PFSK-1 (cell line): Measurements from ENCODE around the gene SMCO1.

Source experiments
- FOXP2 ChIP-seq: optimal IDR thresholded peaks from 2 replicates; pipeline ENCODE3; 2011; ENCODE audit warnings: borderline replicate concordance, control low read depth, inconsistent platforms; ENCODE audit not compliant: insufficient read depth; ENCODE audit errors: extremely low read length, extremely low read depth
- POLR2AphosphoS5 ChIP-seq: IDR thresholded peaks from 2 replicates; pipeline ENCODE4 v1.6.1; 2012; ENCODE audit warnings: low read depth, mild to moderate bottlenecking, control low read depth, low read length, moderate library complexity
- SIN3A ChIP-seq: IDR thresholded peaks from 2 replicates; pipeline ENCODE4 v1.6.1; 2012; ENCODE audit warnings: mild to moderate bottlenecking, low read length, moderate library complexity, borderline replicate concordance; ENCODE audit not compliant: insufficient read depth
- TAF1 ChIP-seq: IDR thresholded peaks from 2 replicates; pipeline ENCODE4 v1.6.1; 2012; ENCODE audit warnings: low read length, control low read depth, borderline replicate concordance; ENCODE audit not compliant: insufficient read depth
- TF ChIP-seq, protein P1 (sequence below), 2 experiments: IDR thresholded peaks; 2 replicates each; pipeline versions ENCODE4 v1.6.1 to v1.8.0; 2011 to 2012; ENCODE audit warnings: low read depth in 2 of 2, low read length in 2 of 2, control low read depth in 1 of 2, inconsistent platforms in 1 of 2, mild to moderate bottlenecking in 1 of 2, moderate library complexity in 1 of 2; ENCODE audit not compliant: insufficient read depth in 1 of 2

The SMCO1 gene

DNA sequence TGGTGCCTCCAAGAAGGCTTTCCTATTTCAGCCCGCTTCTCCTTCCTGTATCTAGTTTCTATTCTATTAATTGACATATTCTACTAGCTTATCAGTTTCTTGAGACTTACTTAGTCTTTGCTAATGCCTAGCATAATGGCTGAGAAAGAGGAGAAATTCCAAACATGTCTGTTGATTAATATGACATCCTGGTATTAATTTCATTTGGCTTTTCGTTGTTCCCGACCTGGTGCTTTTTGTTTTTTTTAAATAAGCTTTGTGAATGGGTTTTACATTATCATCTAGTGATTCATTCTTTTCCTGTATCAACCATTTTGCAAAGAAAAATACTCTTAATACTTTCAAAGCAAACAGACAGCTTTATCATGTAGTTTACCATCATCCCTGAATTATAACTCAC lies 40.1 kb upstream of the SMCO1 start:
- TF ChIP-seq, protein P1, sequence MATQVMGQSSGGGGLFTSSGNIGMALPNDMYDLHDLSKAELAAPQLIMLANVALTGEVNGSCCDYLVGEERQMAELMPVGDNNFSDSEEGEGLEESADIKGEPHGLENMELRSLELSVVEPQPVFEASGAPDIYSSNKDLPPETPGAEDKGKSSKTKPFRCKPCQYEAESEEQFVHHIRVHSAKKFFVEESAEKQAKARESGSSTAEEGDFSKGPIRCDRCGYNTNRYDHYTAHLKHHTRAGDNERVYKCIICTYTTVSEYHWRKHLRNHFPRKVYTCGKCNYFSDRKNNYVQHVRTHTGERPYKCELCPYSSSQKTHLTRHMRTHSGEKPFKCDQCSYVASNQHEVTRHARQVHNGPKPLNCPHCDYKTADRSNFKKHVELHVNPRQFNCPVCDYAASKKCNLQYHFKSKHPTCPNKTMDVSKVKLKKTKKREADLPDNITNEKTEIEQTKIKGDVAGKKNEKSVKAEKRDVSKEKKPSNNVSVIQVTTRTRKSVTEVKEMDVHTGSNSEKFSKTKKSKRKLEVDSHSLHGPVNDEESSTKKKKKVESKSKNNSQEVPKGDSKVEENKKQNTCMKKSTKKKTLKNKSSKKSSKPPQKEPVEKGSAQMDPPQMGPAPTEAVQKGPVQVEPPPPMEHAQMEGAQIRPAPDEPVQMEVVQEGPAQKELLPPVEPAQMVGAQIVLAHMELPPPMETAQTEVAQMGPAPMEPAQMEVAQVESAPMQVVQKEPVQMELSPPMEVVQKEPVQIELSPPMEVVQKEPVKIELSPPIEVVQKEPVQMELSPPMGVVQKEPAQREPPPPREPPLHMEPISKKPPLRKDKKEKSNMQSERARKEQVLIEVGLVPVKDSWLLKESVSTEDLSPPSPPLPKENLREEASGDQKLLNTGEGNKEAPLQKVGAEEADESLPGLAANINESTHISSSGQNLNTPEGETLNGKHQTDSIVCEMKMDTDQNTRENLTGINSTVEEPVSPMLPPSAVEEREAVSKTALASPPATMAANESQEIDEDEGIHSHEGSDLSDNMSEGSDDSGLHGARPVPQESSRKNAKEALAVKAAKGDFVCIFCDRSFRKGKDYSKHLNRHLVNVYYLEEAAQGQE (IDR thresholded peaks at IDR 0.05; ENCODE audit: insufficient read depth in 1 of 2, low read depth in 2 of 2, low read length in 2 of 2), result no peak
- TF ChIP-seq SIN3A (no peak), POLR2AphosphoS5 (no peak), FOXP2 (no peak), TAF1 (no peak)

DNA sequence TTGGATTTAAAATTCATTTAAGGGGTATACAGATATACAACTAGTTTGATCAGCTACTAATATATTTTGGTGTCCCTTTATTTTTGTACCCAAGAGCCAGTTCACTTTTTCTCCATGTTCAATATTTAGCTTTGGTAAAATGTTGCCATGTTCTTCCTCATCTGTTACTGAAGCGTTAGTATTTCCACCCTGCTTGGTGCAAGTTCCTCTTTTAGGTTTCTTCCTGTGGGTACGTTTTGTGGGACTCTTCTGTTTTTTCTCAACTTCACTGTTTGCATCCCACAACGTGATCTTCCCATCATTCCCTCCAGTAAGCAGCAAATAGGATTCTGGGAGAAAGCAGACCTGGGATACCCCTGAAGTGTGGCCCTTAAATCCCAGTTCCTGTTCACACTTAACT lies 39.1 kb upstream of the SMCO1 start:
- TF ChIP-seq, protein P1 (IDR thresholded peaks at IDR 0.05; ENCODE audit: insufficient read depth in 1 of 2, low read depth in 2 of 2, low read length in 2 of 2), result no peak
- no peak for TF ChIP-seq SIN3A
- TF ChIP-seq FOXP2, result no peak
- no peak for TF ChIP-seq POLR2AphosphoS5
- no peak for TF ChIP-seq TAF1

DNA sequence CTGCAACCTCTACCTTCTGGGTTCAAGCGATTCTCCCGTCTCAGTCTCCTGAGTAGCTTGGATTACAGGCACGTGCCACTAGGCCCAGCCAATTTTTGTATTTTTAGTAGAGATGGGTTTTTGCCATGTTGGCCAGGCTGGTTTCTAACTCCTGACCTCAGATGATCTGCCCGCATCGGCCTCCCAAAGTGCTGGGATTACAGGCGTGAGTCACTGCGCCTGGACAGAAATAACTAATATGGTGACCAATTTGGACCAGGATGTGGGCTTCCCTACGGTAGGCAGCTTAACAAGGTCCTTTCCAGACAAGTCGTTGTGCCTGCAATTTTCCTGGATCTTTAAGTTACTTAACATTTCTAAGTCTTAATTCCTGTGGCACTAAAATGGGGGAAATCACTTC lies 38.4 kb upstream of the SMCO1 start:
- TF ChIP-seq POLR2AphosphoS5, result no peak
- no peak for TF ChIP-seq TAF1
- no peak for TF ChIP-seq FOXP2
- TF ChIP-seq SIN3A, result no peak
- TF ChIP-seq, protein P1 (IDR thresholded peaks at IDR 0.05; ENCODE audit: insufficient read depth in 1 of 2, low read depth in 2 of 2, low read length in 2 of 2), result no peak

DNA sequence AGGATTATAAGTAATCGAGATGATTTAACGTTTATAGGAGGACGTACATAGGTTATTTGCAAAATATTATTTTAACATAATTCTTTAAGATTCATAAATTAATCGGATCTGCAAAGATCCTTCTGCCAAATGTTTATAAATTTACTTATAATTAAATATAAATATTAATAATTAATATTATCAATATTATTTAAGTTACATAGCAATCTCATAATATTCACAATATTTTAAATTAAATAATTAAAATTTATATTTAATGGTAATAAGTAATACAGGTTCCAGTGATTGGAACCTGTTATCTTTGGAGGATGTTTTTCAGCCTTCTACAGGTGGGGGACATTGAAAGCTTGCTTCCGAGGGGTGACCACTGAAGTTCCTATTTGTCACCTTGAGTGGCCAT lies 37.1 kb upstream of the SMCO1 start:
- no peak for TF ChIP-seq FOXP2
- TF ChIP-seq, protein P1 (IDR thresholded peaks at IDR 0.05; ENCODE audit: insufficient read depth in 1 of 2, low read depth in 2 of 2, low read length in 2 of 2), result no peak
- TF ChIP-seq TAF1, result no peak
- TF ChIP-seq POLR2AphosphoS5, result no peak
- no peak for TF ChIP-seq SIN3A

DNA sequence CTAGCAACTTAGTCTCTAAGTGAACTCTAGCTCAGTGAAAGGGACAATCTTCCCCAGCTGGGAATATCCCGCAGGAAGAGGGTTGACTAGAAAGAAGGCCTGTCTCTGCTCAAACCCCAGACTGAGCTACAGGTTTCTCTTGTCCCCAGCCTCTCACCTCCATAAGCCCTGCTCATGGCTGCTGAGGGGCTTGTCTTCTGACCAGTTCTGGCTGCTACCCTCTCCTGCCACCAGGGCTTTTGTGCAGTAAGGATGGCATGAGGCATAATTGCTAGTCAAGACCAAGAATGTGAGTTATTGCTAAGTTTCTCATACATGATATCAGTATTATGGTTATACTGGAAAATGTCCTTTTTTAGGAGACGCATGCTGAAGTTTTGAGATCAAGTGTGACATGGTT lies 31.9 kb upstream of the SMCO1 start:
- no peak for TF ChIP-seq TAF1
